ENCODE data around the gene BIN1. TPM values are rescaled to one million over a fixed set of nuclear protein-coding genes. Genes with fewer than 3 reads are reported as not detected.

BIN1 gene
- polyA plus RNA-seq, 1 donor (not counting 4 experiments of a cell fraction or from before 2014, with no cell fraction given) = 5.4 TPM

GRCh38 chr2:127104166-127104660 is 2.7 kb downstream of the BIN1 start:
- peaks cover 2% of the 10 kb centered on the region for H3K4me1 ChIP-seq (ENCODE audit: control insufficient read depth, extremely low read depth, insufficient read depth, low read length)
- H3K36me3 ChIP-seq (ENCODE audit: control insufficient read depth in 2 of 2, extremely low read depth in 1 of 2, insufficient read depth in 2 of 2, low read length in 2 of 2) = no peaks in the 10 kb centered on the region
- DNase-seq (ENCODE audit: low read depth, low spot score) = no peak
- no peak for FAIRE-seq
- no peak overlapping the region for H2AFZ ChIP-seq (ENCODE audit: control insufficient read depth, low read length)
- no peak overlapping the region for H3K4me2 ChIP-seq (ENCODE audit: control insufficient read depth, extremely low read depth, insufficient read depth, low read depth, low read length)
- no peaks in the 10 kb centered on the region for H4K20me1 ChIP-seq (ENCODE audit: control insufficient read depth, extremely low read depth, insufficient read depth, low read length)
- no peaks in the 10 kb centered on the region for H3K9me1 ChIP-seq (ENCODE audit: control insufficient read depth, extremely low read depth, insufficient read depth, low read length)
- TF ChIP-seq CTCF (optimal IDR thresholded peaks at IDR 0.05 in 1 of 3, IDR thresholded peaks at IDR 0.05 in 1 of 3, conservative IDR thresholded peaks at IDR 0.05 in 1 of 3; ENCODE audit: extremely low read depth in 1 of 3, insufficient read depth in 2 of 3, low read length in 3 of 3) = no peak
- no peak for TF ChIP-seq EZH2 (IDR thresholded peaks at IDR 0.05; ENCODE audit: low read length)
- H3K4me3 ChIP-seq (ENCODE audit: control insufficient read depth in 2 of 3, extremely low read depth in 1 of 3, insufficient read depth in 2 of 3, low read depth in 1 of 3, low read length in 3 of 3) = no peak overlapping the region
- no peak overlapping the region for H3K27ac ChIP-seq (ENCODE audit: control insufficient read depth, insufficient read depth, low read length)
- H3K9ac ChIP-seq (ENCODE audit: control insufficient read depth, extremely low read depth, insufficient read depth, low read length) = no peak overlapping the region
- H3K9me3 ChIP-seq (ENCODE audit: control insufficient read depth, low read depth, low read length) = no peaks in the 10 kb centered on the region
- H3K79me2 ChIP-seq (ENCODE audit: control insufficient read depth, insufficient read depth, low read length) = peaks cover 2% of the 10 kb centered on the region
- dilution Hi-C loops (cut with MboI; ENCODE audit: extremely low pct_ligation_motif_present, low sequenced_read_pairs) = no loop called here
- H3K27me3 ChIP-seq (ENCODE audit: control insufficient read depth, extremely low read depth, insufficient read depth, low read length) = no peaks in the 10 kb centered on the region

DNA sequence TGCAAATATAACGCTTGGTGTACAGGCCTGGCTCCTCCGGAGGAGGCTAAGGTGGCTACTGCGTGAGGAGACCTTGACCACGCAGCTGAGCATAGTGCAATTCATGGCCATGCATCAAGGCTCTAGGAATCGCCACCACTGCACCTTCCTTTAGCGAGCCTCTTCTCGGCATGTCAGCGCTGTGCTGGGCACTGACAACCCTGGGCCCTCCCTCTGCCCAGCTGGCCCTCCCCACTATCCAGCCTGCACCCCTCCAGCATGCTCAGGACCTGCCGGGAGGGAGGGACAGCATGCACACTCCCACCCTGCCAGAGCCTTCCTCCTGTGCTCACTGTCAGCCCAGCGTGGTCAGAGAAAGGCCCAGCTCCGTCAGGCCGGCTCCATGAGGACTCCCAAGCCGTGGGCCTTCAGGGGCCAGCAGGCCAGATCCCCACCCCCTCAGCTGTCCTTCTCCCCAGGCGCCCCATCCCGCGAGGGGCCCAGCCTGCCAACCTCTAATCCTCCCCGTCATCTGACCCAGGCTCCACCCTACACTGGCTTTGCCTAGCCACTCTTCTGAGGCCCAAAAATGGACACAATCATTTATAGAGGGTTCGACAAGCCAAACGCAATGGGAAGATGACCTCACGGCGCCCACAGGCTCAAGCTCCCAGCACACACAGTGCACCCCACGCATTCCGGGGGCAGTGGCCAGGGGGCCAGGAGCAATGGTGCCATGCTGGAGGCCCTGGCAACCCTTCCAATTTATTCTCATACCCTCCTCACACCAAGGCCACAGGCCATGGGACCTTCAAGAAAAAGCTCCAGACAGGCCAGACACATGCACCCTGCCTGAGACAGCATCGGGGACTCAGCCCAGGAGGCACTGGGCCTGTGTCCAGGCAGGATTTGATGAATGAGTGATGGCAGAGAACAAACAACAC is 3.5 kb downstream of the BIN1 start:
- no peaks in the 10 kb centered on the region for H3K9me3 ChIP-seq (ENCODE audit: control insufficient read depth, low read depth, low read length)
- DNase-seq (ENCODE audit: low read depth, low spot score) = no peak
- H3K36me3 ChIP-seq (ENCODE audit: control insufficient read depth in 2 of 2, extremely low read depth in 1 of 2, insufficient read depth in 2 of 2, low read length in 2 of 2) = no peaks in the 10 kb centered on the region
- H3K9me1 ChIP-seq (ENCODE audit: control insufficient read depth, extremely low read depth, insufficient read depth, low read length) = no peaks in the 10 kb centered on the region
- TF ChIP-seq EZH2 (IDR thresholded peaks at IDR 0.05; ENCODE audit: low read length) (no peak), CTCF (optimal IDR thresholded peaks at IDR 0.05 in 1 of 3, IDR thresholded peaks at IDR 0.05 in 1 of 3, conservative IDR thresholded peaks at IDR 0.05 in 1 of 3; ENCODE audit: extremely low read depth in 1 of 3, insufficient read depth in 2 of 3, low read length in 3 of 3) (no peak)
- no peak overlapping the region for H3K9ac ChIP-seq (ENCODE audit: control insufficient read depth, extremely low read depth, insufficient read depth, low read length)
- no peak overlapping the region for H2AFZ ChIP-seq (ENCODE audit: control insufficient read depth, low read length)
- H3K4me3 ChIP-seq (ENCODE audit: control insufficient read depth in 2 of 3, extremely low read depth in 1 of 3, insufficient read depth in 2 of 3, low read depth in 1 of 3, low read length in 3 of 3) = no peak overlapping the region
- dilution Hi-C loops (cut with MboI; ENCODE audit: extremely low pct_ligation_motif_present, low sequenced_read_pairs) = no loop called here
- no peak for FAIRE-seq
- no peaks in the 10 kb centered on the region for H4K20me1 ChIP-seq (ENCODE audit: control insufficient read depth, extremely low read depth, insufficient read depth, low read length)
- H3K4me1 ChIP-seq (ENCODE audit: control insufficient read depth, extremely low read depth, insufficient read depth, low read length) = peaks cover 2% of the 10 kb centered on the region
- H3K79me2 ChIP-seq (ENCODE audit: control insufficient read depth, insufficient read depth, low read length) = peaks cover 2% of the 10 kb centered on the region
- H3K27me3 ChIP-seq (ENCODE audit: control insufficient read depth, extremely low read depth, insufficient read depth, low read length) = no peaks in the 10 kb centered on the region
- H3K4me2 ChIP-seq (ENCODE audit: control insufficient read depth, extremely low read depth, insufficient read depth, low read depth, low read length) = no peak overlapping the region
- no peak overlapping the region for H3K27ac ChIP-seq (ENCODE audit: control insufficient read depth, insufficient read depth, low read length)
